ENCODE data around the gene CMYA5.

CMYA5 gene

GRCh38 chr5:79793722-79794121, 104.1 kb downstream of the CMYA5 start:
- DNase-seq (ENCODE audit: low read depth, low spot score) = no peak

- DNase-seq (ENCODE audit: low read depth, low spot score) = no peak
Observed at GRCh38 chr5:79794347-79794746, 104.7 kb downstream of the CMYA5 start.

DNA sequence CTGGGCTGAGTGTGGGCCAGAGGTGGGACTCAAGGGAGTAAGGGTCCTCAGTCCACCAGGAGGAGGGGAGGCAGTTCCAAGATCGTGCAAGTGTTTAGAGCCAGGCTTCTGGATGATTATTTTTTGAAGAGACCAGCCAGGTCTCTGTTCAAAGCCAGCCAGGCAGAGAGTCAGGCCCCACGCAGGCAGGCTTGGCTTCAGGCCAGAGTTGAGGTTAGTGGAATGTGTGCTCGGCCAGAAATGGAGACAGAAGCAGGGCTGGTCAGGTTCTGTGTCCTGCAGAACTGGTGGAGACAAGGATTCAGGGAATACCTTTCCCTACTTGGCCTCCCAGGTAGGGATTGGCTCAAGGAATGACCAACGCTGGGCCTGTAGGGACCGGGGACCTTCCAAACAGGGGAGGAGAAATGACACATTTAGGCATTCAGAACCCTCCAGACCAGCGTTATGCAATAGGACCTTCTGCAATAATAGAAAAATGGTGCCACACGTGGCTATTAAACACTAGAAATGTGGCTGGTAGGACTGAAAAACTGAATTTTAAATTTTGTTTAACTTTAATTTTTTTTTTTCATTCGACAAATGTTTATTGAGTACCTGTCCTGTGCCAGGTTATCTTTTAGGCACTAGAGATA, 106.2 kb downstream of the CMYA5 start:
- DNase-seq (ENCODE audit: low read depth, low spot score) = no peak

DNA sequence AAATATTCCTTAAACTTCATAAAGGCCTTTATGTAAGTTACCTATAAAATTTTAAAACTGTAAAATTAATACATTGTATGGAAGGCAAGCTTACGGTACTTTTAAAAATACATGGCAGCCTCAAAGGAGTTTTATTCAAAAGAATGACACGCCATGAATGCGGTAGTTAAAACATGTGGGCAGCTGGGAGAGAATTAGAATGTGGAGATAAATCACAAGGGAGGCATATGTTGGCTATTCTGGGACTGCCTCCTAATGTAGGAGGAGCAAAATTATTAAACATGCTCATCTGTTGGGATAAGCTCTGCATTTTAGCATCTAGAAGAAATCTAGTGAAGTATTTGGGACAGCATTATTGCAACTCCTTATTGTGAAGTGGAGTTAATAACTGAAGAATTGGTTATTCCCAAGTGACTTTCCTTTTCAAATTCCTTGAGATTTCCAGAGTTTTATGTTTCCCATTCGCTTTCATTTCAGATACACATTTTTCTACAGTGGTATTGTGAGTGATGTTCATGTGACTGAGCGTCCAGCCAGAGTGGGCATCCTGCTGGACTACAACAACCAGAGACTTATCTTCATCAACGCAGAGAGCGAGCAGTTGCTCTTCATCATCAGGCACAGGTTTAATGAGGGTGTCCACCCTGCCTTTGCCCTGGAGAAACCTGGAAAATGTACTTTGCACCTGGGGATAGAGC, 109.4 kb downstream of the CMYA5 start:
- DNase-seq (ENCODE audit: low read depth, low spot score) = no peak

- no peak for DNase-seq (ENCODE audit: low read depth, low spot score)
Observed at GRCh38 chr5:79800979-79801827, 111.6 kb downstream of the CMYA5 start.

DNA sequence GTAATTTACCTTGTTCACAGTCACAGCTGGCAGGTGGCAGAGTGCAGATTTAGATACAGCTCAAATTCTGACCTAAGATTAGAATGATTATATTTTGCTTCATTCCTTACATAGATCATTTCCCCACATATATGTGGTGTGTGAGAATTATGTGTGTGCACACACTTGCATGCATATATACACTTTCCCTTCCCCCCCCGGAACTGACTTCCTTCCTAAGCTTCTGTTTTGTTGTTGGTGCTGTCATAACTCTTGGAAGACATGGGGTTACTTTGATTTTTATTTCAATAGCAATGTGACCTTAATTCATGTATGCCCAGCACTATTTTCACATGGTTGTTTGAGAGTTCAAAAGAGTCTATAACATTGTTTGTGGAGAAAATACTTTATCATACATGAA, 112.8 kb downstream of the CMYA5 start:
- no peak for DNase-seq (ENCODE audit: low read depth, low spot score)

GRCh38 chr5:79803007-79803406, 113.4 kb downstream of the CMYA5 start:
- no peak for DNase-seq (ENCODE audit: low read depth, low spot score)

DNA sequence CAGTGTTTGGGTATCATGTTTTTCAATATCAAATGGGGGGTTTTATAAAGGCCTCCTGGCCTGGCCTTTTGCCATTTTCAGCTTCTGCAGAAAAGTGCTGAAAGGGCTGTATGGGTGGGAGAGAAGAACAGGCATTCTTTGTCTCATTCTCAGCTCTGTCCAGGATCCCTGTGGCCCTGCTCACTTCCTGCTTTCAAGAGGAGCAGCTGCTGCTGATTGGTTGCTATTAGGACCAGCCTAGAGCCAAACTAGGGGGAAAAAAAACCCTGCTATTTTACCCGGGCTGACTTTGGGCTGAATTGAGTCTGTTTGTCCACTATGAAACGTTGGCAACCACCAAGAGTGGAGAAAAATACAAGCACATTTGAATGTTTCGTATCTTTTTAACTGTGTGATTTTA, 117.1 kb downstream of the CMYA5 start:
- DNase-seq (ENCODE audit: low read depth, low spot score) = no peak

GRCh38 chr5:79809743-79810142, 120.1 kb downstream of the CMYA5 start:
- DNase-seq (ENCODE audit: low read depth, low spot score) = no peak

GRCh38 chr5:79811081-79811480, 121.4 kb downstream of the CMYA5 start:
- no peak for DNase-seq (ENCODE audit: low read depth, low spot score)

DNA sequence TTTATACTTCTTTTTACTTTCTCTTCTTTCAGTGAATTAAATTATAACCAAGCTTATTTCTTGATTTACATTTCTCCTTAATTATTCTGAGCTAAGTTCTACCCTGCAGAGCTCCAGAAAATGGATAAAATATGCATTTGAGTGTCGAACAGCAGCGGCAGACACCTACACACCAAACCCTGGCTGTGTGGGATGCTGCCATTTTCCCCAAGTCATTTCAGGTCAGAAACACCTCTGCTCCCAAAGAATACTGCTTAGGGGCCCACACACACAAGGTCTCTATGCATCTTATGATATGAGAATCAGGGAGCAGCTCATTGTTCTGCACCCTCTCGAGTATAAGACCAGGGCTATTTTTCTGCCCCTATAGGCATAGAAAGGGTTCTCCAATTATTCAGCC, 122.3 kb downstream of the CMYA5 start:
- no peak for DNase-seq (ENCODE audit: low read depth, low spot score)

DNA sequence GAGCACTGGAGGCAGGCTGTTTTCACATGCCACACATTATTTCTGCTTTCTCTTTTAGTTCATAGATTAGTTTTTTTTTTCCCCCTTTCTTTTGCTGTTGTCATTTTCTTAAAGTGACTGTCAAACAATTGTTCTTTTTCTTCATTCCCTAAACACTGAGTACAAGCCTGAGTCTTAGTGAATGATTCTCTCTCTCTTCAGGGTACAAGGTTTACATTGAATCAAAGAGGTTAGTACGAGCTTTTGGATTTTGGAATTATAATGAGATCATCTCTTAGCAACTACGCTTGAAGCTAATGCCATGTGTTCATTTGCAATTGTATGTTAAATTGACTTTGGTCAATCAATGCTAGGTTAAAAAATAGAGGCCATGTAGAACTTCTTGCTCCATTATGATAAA, 125.1 kb downstream of the CMYA5 start:
- DNase-seq (ENCODE audit: low read depth, low spot score) = no peak

DNA sequence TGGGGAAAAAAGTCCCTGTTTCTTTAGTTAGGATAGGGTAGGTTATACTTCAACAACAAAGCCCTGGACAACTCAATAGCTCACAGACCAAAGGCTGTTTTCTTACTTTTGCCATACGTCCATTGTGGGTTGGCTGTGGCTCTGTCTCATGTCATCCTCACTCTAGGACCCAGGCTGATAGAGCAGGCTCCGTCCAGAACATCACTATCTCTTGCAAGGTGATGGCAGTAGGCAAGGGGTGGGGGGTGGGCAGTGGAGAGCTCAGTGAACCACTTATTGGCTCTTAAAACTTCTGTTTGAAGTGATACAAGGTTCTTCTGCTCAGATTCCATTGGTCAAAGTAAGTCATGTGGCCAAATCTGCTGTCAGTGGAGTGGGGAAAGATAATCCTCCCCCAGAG, 126.4 kb downstream of the CMYA5 start:
- no peak for DNase-seq (ENCODE audit: low read depth, low spot score)

GRCh38 chr5:79820648-79821047, 131.0 kb downstream of the CMYA5 start:
- DNase-seq (ENCODE audit: low read depth, low spot score) = no peak

- no peak for DNase-seq (ENCODE audit: low read depth, low spot score)
Observed at GRCh38 chr5:79824444-79824843, 134.8 kb downstream of the CMYA5 start.

GRCh38 chr5:79825802-79826201, 136.2 kb downstream of the CMYA5 start:
- no peak for DNase-seq (ENCODE audit: low read depth, low spot score)

GRCh38 chr5:79827159-79827629, 137.6 kb downstream of the CMYA5 start:
- no peak for DNase-seq (ENCODE audit: low read depth, low spot score)

DNA sequence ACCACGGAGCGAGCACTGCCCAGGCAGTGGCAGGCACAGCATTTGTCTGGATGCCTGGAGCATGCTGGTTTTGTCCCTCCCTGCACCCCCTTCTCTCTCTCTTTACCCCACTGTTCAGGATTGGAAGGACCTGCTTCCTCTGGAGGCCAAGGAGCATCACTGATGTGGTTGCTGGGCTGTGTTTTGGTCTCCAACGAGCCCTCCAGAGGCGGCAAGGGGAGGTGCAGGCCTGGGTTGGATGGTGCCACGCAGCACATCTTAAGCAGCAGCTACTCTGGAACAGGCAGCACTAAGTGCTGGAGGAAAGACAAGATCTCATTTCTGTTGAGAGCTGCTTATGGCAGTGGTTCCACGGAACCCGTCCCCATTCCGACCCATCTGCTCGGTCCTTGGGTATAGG, 139.6 kb downstream of the CMYA5 start:
- DNase-seq (ENCODE audit: low read depth, low spot score) = no peak

DNA sequence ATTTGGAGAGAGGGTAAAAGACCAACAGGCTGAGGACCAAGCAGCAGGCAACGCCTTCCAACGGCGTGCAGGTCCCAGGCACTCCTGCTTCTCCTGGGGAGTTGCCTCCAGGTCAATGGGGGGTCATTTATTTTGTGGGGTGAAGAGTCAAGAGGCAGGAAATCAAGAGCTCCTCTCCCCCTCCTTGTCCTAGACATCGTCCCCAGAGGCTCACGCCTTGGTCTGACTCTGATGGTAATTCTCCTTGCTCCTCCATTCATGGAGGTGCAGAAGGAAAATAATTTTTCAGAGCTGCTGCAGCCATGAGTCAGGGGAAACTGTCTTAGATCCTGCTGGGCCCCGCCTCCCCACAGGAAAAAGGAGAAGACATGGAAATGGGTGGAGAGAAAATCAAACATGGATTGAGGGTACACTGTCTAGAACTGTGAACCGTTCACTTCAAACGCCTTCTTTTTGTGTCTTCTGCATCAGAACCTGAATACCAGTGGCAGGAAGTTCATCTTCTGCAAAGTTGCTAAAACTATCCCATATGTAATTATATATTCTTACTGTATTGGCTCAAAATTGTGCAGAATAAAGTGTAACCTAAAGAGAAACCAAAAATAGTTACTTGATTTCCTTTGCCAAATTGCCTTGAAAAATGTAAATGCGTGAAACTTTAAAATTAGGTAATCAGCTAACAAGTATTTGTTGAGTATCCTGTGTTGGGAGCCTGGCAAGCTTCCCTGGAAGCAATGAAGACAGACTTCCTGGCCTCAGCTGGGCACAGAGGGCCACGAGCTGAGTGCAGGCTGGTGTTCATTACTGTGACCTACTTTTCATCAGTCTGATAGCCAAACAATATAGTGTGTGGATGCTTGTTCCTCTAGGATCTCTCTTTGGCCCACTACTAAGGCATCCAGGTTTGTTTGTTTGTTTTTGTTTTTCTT, 142.0 kb downstream of the CMYA5 start:
- no peak for DNase-seq (ENCODE audit: low read depth, low spot score)

- no peak for DNase-seq (ENCODE audit: low read depth, low spot score)
Observed at GRCh38 chr5:79832911-79833310, 143.3 kb downstream of the CMYA5 start.

GRCh38 chr5:79834098-79834753, 144.6 kb downstream of the CMYA5 start:
- DNase-seq (ENCODE audit: low read depth, low spot score) = no peak
